ENCODE measurements around the gene ATP2B1.

ATP2B1 gene

DNA sequence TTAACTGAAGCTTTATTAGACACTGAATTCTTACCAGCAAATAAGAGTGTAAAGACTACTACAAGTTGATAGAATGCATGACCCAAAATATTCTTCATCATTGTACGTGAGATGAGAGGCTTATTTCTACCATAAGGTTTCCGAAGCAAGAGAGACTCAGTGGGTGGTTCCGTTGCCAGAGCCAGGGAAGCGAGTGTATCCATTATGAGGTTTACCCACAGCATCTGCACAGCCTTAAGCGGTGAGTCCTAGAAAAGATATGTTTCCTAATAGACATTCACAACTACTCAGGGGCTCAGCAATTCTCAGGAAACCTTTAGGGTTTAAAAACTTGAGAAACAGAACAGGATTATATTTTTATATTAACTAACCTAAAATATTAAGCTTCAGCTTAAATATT, 105.0 kb downstream of the ATP2B1 start:
- TF ChIP-seq, protein P1, sequence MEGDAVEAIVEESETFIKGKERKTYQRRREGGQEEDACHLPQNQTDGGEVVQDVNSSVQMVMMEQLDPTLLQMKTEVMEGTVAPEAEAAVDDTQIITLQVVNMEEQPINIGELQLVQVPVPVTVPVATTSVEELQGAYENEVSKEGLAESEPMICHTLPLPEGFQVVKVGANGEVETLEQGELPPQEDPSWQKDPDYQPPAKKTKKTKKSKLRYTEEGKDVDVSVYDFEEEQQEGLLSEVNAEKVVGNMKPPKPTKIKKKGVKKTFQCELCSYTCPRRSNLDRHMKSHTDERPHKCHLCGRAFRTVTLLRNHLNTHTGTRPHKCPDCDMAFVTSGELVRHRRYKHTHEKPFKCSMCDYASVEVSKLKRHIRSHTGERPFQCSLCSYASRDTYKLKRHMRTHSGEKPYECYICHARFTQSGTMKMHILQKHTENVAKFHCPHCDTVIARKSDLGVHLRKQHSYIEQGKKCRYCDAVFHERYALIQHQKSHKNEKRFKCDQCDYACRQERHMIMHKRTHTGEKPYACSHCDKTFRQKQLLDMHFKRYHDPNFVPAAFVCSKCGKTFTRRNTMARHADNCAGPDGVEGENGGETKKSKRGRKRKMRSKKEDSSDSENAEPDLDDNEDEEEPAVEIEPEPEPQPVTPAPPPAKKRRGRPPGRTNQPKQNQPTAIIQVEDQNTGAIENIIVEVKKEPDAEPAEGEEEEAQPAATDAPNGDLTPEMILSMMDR (IDR thresholded peaks at IDR 0.05; ENCODE audit: low read depth, low read length, poor library complexity, severe bottlenecking) = no peak
- Histone ChIP-seq H3K9me2 (replicated peaks; ENCODE audit: control insufficient read depth, low read length) (no peaks in the 10 kb centered on the region), H3K4me2 (ENCODE audit: low read length) (no peak overlapping the region)

DNA sequence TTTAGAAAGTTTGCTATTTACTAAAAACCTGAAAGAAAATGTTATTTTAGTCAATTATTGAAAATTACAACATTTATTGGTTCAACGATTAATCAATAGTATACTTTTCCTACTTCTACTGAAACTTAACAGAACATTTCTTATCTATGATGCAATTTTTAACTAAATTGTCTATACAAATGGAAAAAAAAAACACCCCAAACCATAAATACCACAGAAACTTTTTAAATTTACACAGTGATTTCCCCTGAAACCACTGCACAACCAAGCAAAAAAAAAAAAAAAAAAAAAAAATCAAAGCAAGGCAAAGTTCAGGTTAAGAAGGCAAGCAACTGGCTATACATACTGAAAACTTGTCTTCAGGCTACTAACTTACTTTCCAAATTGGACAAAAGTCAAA, 110.9 kb downstream of the ATP2B1 start:
- TF ChIP-seq, protein P1 (IDR thresholded peaks at IDR 0.05; ENCODE audit: low read depth, low read length, poor library complexity, severe bottlenecking) = no peak
- no peak overlapping the region for H3K4me2 ChIP-seq (ENCODE audit: low read length)

More for the DNA sequence above, 105.0 kb downstream of the ATP2B1 start:
- H3K4me1 ChIP-seq (ENCODE audit: control insufficient read depth, low read length) = no peaks in the 10 kb centered on the region
- H3K9me3 ChIP-seq (ENCODE audit: control insufficient read depth, insufficient read depth, low read length) = no peaks in the 10 kb centered on the region
- no peaks in the 10 kb centered on the region for H3K27me3 ChIP-seq (ENCODE audit: control insufficient read depth, low read length)
- H3F3A ChIP-seq (ENCODE audit: control insufficient read depth, insufficient read depth) = peaks cover 2% of the 10 kb centered on the region; the same call in 1 of the 2 replicates
- H3K36me3 ChIP-seq (ENCODE audit: control insufficient read depth, low read length) = peaks cover 83% of the 10 kb centered on the region
- H3K79me2 ChIP-seq (ENCODE audit: control insufficient read depth, low read length) = no peaks in the 10 kb centered on the region
- H4K20me1 ChIP-seq (ENCODE audit: control insufficient read depth, insufficient read depth, low read depth, low read length) = no peaks in the 10 kb centered on the region
- no peak overlapping the region for H3K4me3 ChIP-seq (ENCODE audit: low read length)
- H3K27ac ChIP-seq (ENCODE audit: low read depth, low read length) = no peak overlapping the region

DNA sequence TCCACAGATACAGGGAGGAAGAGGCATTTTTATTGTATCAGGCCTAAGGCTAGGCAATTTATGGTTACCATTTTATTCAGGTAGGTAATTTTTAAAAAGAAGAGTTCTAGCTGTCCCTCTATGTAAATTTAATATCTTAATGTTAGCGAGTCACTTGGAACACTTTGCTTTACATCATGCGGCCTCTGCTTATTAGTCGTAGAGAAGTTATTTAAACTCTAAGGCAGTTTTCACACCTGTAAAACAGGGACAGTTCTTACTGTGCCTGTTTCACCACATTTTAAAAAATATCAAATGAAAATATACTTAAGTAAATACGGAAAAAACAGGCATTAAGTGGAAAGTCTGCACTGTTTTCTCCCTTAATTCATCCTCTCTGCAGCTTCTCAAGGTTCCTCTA, 111.4 kb downstream of the ATP2B1 start:
- H3K79me2 ChIP-seq (ENCODE audit: control insufficient read depth, low read length) = no peaks in the 10 kb centered on the region

More for the DNA sequence above, 110.9 kb downstream of the ATP2B1 start:
- Histone ChIP-seq H3K27me3 (ENCODE audit: control insufficient read depth, low read length) (no peaks in the 10 kb centered on the region), H3K4me1 (ENCODE audit: control insufficient read depth, low read length) (no peaks in the 10 kb centered on the region), H3F3A (ENCODE audit: control insufficient read depth, insufficient read depth) (0 out of 2 replicates have a peak, but pooled peaks cover 2% of the 10 kb centered on the region), H3K9me3 (ENCODE audit: control insufficient read depth, insufficient read depth, low read length) (no peaks in the 10 kb centered on the region), H3K4me3 (ENCODE audit: low read length) (no peak overlapping the region), H4K20me1 (ENCODE audit: control insufficient read depth, insufficient read depth, low read depth, low read length) (no peaks in the 10 kb centered on the region), H3K9me2 (replicated peaks; ENCODE audit: control insufficient read depth, low read length) (no peaks in the 10 kb centered on the region), H3K27ac (ENCODE audit: low read depth, low read length) (no peak overlapping the region), H3K36me3 (ENCODE audit: control insufficient read depth, low read length) (peaks cover 85% of the 10 kb centered on the region), H3K79me2 (ENCODE audit: control insufficient read depth, low read length) (no peaks in the 10 kb centered on the region)

More for the DNA sequence above, 111.4 kb downstream of the ATP2B1 start:
- Histone ChIP-seq H3K9me2 (replicated peaks; ENCODE audit: control insufficient read depth, low read length) (no peaks in the 10 kb centered on the region), H3K4me1 (ENCODE audit: control insufficient read depth, low read length) (no peaks in the 10 kb centered on the region), H3F3A (ENCODE audit: control insufficient read depth, insufficient read depth) (0 out of 2 replicates have a peak, but pooled peaks cover under 1% of the 10 kb centered on the region), H4K20me1 (ENCODE audit: control insufficient read depth, insufficient read depth, low read depth, low read length) (no peaks in the 10 kb centered on the region), H3K27me3 (ENCODE audit: control insufficient read depth, low read length) (no peaks in the 10 kb centered on the region), H3K27ac (ENCODE audit: low read depth, low read length) (no peak overlapping the region), H3K4me3 (ENCODE audit: low read length) (no peak overlapping the region), H3K9me3 (ENCODE audit: control insufficient read depth, insufficient read depth, low read length) (no peaks in the 10 kb centered on the region), H3K36me3 (ENCODE audit: control insufficient read depth, low read length) (peaks cover 85% of the 10 kb centered on the region), H3K4me2 (ENCODE audit: low read length) (no peak overlapping the region)
- no peak for TF ChIP-seq EZH2phosphoT487 (IDR thresholded peaks at IDR 0.05; ENCODE audit: borderline replicate concordance, low read length)
- TF ChIP-seq, protein P1 (IDR thresholded peaks at IDR 0.05; ENCODE audit: low read depth, low read length, poor library complexity, severe bottlenecking) = no peak
